Measurements from ENCODE around the gene MYLIP.

The MYLIP gene

GRCh38 chr6:16128759-16129622 is at the start of gene MYLIP:
Gene MYLIP (plus strand): TSS chr6:16129086. CDS start chr6:16129323, 237 bp downstream.
- DNase-seq (ENCODE audit: low read depth, low spot score), result peak; percentile 69

GRCh38 chr6:16079354-16079753 is 49.5 kb upstream of the MYLIP start:
- no peak for DNase-seq (ENCODE audit: low read depth, low spot score)

GRCh38 chr6:16080204-16080603 is 48.7 kb upstream of the MYLIP start:
- no peak for DNase-seq (ENCODE audit: low read depth, low spot score)

GRCh38 chr6:16081326-16081725 is 47.6 kb upstream of the MYLIP start:
- no peak for DNase-seq (ENCODE audit: low read depth, low spot score)

- DNase-seq (ENCODE audit: low read depth, low spot score), result no peak
Measured at GRCh38 chr6:16082361-16082760, 46.5 kb upstream of the MYLIP start.

GRCh38 chr6:16086965-16087364 is 41.9 kb upstream of the MYLIP start:
- no peak for DNase-seq (ENCODE audit: low read depth, low spot score)

GRCh38 chr6:16087386-16087785 is 41.5 kb upstream of the MYLIP start:
- DNase-seq (ENCODE audit: low read depth, low spot score), result no peak

DNA sequence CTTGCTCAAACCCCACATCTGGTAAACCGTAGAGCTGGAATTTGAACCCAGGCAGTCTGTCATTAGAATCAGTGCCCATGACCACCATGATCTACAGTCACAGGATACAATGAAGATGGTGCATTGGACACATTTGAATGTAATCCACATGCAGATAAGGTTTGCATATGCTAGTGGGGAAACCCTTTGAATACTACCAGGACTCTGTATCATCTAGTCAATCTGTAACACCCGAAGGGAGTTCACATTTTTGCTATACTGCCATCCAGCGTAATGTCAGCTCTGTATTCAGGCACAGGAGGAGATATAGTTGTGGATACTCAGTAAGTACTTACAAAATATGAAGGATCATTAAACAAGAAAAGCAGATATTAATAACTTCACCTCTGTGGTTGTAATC is 40.5 kb upstream of the MYLIP start:
- DNase-seq (ENCODE audit: low read depth, low spot score), result no peak

DNA sequence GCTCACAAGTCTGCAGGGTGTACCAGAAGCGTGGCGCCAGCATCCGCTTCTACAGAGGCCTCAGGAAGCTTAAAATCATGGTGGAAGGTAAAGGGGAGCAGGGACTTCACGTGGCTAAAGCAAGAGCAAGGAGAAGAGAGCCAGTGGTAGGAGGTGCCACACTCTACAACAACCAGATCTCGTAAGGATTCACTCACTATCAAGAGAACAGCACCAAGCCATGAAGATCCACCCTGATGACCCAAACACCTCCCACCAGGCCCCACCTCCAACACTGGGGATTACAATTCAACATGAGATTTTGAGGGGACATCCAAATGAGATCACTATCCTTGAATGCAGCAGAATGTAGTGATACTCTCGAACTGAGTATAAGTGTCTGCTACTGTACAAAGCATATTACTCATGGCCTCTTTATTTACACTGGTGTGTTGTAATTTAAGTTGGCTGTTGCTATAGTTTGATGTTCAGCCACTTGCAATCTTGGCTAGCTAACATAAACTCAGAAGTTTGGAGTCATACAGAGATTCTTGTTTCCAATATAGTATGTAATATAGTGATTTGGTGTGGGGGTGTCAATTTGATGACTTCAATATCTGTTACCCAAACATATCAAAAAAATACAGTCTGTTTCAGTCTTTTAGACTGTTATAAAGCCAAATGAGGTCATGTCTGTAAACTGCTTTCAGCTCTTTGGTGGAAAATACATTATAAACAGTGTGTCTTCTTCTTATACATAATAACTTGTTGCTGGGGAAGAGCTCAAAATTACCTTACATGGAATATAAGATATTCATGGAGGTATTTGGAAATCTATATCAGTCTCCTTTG is 39.4 kb upstream of the MYLIP start:
- DNase-seq (ENCODE audit: low read depth, low spot score), result no peak

GRCh38 chr6:16090452-16090851 is 38.4 kb upstream of the MYLIP start:
- no peak for DNase-seq (ENCODE audit: low read depth, low spot score)

GRCh38 chr6:16090920-16091319 is 38.0 kb upstream of the MYLIP start:
- DNase-seq (ENCODE audit: low read depth, low spot score), result no peak

DNA sequence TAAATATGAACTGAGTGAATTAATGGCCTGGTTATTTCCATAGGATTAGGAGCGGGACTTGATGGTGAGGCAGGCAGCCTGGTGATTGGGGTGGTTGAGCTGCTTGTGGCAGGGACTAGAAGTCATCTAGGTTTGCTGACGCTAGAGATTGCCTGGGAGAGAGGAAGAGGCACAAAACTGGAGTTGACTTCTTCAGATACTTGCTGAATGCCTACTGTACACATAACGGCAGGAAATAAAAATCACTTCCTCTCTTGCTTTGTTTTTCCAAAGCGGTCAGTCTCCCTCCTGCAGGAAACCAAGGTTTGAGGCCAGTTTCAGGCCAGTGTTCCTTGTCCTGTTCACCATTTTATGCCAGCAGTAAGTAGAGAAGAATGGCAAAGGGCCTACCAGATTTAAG is 36.7 kb upstream of the MYLIP start:
- no peak for DNase-seq (ENCODE audit: low read depth, low spot score)

- no peak for DNase-seq (ENCODE audit: low read depth, low spot score)
Measured at GRCh38 chr6:16092990-16093389, 35.9 kb upstream of the MYLIP start.

DNA sequence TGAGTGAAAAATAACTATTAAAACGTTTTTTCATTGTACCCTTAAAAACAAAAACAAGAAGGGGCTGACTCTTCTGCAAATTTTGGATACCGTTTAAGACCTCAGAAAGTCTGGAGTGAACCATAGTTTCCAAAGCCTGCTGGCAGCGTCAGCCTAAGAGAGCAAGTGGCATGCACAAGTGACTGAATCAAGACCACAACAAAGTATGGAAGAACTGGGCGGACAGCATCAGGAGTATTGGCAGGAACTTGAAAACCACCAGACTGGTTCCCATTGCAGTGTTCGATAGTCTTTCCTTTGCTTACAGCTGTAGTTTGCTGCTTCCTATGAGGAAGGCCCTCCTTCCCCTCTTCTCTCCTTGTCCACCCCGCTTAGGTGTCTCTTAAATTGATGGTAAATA is 33.7 kb upstream of the MYLIP start:
- DNase-seq (ENCODE audit: low read depth, low spot score), result no peak

GRCh38 chr6:16097382-16098171 is 31.3 kb upstream of the MYLIP start:
- DNase-seq (ENCODE audit: low read depth, low spot score), result no peak

DNA sequence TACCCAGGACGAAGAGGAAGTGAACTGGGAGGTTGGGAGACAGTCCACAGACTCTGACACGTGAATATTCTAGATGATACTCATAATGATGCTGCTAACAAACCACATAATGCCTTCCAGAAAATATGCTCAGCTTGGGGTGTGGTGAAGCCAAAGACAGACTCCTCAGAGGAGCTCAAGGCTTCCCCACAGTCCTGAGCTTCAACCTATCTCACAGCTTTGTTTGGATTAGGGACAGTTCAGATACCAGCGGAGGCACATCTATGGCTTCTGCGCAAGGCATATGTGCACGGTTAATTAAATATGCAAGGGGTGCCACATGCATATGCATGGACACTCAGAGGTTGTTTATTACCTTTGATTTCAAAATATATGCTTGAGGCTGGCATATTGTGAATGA is 30.7 kb upstream of the MYLIP start:
- no peak for DNase-seq (ENCODE audit: low read depth, low spot score)

DNA sequence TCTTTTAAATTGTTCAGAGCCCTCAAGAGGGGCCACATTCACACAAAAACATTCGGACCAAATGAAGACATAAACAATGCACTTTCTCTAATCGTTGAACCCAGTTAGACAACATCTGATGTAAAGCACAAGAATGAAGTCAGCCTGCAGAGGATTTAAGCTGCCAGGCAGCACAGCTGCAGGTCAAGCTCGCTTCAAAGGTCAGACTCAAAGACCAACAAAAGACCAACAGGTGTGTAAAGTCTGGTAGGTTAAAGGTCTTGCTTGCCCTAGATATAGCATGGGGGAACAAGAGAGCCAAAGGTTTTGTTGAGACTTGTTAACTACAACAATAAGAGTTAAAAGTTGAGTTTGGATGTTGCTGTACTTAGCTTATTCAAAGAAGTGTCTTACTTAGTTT is 26.7 kb upstream of the MYLIP start:
- DNase-seq (ENCODE audit: low read depth, low spot score), result no peak

DNA sequence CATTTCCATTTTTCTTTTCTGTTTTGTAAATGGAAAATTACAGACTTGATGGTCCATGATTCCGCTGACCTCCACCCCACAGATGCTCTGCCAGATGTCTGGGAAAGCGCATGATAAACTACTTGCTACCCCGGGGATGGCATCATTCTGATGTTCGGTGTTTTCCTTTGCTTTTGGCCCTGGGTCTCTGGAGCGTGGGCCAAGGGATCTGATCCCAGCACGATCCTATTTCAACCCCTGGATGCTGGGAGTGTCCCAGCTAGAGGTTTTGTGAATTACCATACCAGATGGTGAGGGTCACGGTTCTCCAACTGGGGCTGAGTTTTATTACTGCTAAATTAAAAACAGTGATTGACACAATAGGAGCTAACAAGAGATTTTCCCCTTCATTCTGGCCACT is 25.2 kb upstream of the MYLIP start:
- no peak for DNase-seq (ENCODE audit: low read depth, low spot score)

- no peak for DNase-seq (ENCODE audit: low read depth, low spot score)
Measured at GRCh38 chr6:16104624-16105433, 24.1 kb upstream of the MYLIP start.

GRCh38 chr6:16105854-16106253 is 23.0 kb upstream of the MYLIP start:
- no peak for DNase-seq (ENCODE audit: low read depth, low spot score)
